Sigmoid colon (tissue), 7 donors: Measurements from ENCODE around the gene PRAC1. TPM values are rescaled to one million over a fixed set of nuclear protein-coding genes. Genes with fewer than 3 reads are reported as not detected.

Experiments
- DNase-seq: peaks from one replicate; pipeline ENCODE4 v3.0.0-alpha.2; 2019
- H3K27ac ChIP-seq, 4 donors: fragments of 200-600 bp; sonication (generic); one replicate each; pipeline ENCODE4 v1.5.1; 2016 to 2019; ENCODE audit warnings: mild to moderate bottlenecking in 1 of 4
- H3K27me3 ChIP-seq, 3 donors: fragments of 200-600 bp; sonication (generic); one replicate each; pipeline ENCODE4 v1.5.1; 2019; ENCODE audit warnings: mild to moderate bottlenecking in 1 of 3
- H3K36me3 ChIP-seq, 4 donors: fragments of 200-600 bp; sonication (generic); one replicate each; pipeline ENCODE4 v1.5.1; 2016 to 2019
- H3K4me1 ChIP-seq, 4 donors: fragments of 200-600 bp; sonication (generic); one replicate each; pipeline ENCODE4 v1.5.1; 2017 to 2019
- H3K4me3 ChIP-seq, 4 donors: fragments of 200-600 bp; sonication (generic); one replicate each; pipeline ENCODE4 v1.5.1; 2017 to 2019; ENCODE audit warnings: mild to moderate bottlenecking in 2 of 4, moderate library complexity in 1 of 4
- H3K9me3 ChIP-seq, 4 donors: fragments of 200-600 bp in 3 of 4; sonication (generic) in 3 of 4; one replicate each; pipeline versions ENCODE4 v1.5.1 to v1.6.1; 2013 to 2019
- CTCF ChIP-seq, 4 experiments: fragments of 450-650 bp in 3 of 4; fragments of 200-600 bp in 1 of 4; IDR thresholded peaks; one replicate each; pipeline ENCODE4 v1.5.1; 2016 to 2019; ENCODE audit warnings: antibody characterized with exemption in 4 of 4, mild to moderate bottlenecking in 3 of 4, moderate library complexity in 2 of 4
- EP300 ChIP-seq, 4 donors: sonication (generic); formaldehyde crosslinking; IDR thresholded peaks; one replicate each; pipeline ENCODE4 v1.6.1; 2017; ENCODE audit warnings: antibody characterized with exemption in 4 of 4
- POLR2A ChIP-seq, 2 donors: fragments of 450-650 bp; IDR thresholded peaks; one replicate each; pipeline ENCODE4 v1.6.1; 2016; ENCODE audit warnings: antibody characterized with exemption in 2 of 2, mild to moderate bottlenecking in 2 of 2, moderate library complexity in 2 of 2
- POLR2AphosphoS5 ChIP-seq, 4 donors: sonication (generic); formaldehyde crosslinking; IDR thresholded peaks; one replicate each; pipeline ENCODE4 v1.6.1; 2017; ENCODE audit warnings: antibody characterized with exemption in 4 of 4
- WGBS, 2 donors: extraction: QIAGEN DNeasy Blood & Tissue Kit; methylation state at CpG; one replicate each; pipeline ENCODE4 v1.1.7; 2013; 5-methylcytosine and 5-hydroxymethylcytosine counted together
- intact Hi-C: fragments of 100-400 bp; cut with DNase I; formaldehyde crosslinking; loops from one replicate; pipeline ENCODE4 v1.15.1; 2023
- polyA plus RNA-seq, 3 donors: library from polyadenylated mRNA; stranded (reverse); fragments of 200-250 nt; gene quantifications; one replicate each; pipeline ENCODE4 v1.2.3, GENCODE V29; 2013
- total RNA-seq, 4 donors: library from RNA; depleted of rRNA; stranded (reverse); fragments of >200 nt; gene quantifications; one replicate each; pipeline ENCODE4 v1.1.0, GENCODE V29; 2016
- donor health status: healthy with polysubstance abuse.
- donor health status: Bipolar disorder and iron deficiency.
- donor health status: healthy.

The PRAC1 gene
- total and polyA plus RNA-seq, 7 donors, result 9.1 to 572 (median 388) TPM; not detected in 2

- 25 to 65% methylated on average over 50 of the region's 50 CpGs for WGBS, 2 donors
- intact Hi-C loops, result no loop called here
- H3K27me3 ChIP-seq, result peaks cover 66 to 100% (median 96%) of the 10 kb centered on the region in 3 donors
- H3K27ac ChIP-seq, result no peak overlapping the region
- H3K4me1 ChIP-seq, result peaks cover 0 to 26% (median 23%) of the 10 kb centered on the region in 4 donors
- DNase-seq, result peak; percentile 53
- no peaks in the 10 kb centered on the region for H3K36me3 ChIP-seq
- no peaks in the 10 kb centered on the region for H3K9me3 ChIP-seq
- TF ChIP-seq CTCF (IDR thresholded peaks at IDR 0.05), result no peak
- no peak for TF ChIP-seq POLR2A (IDR thresholded peaks at IDR 0.05)
- TF ChIP-seq EP300 (IDR thresholded peaks at IDR 0.05), result no peak
- no peak for TF ChIP-seq POLR2AphosphoS5 (IDR thresholded peaks at IDR 0.05)
- H3K4me3 ChIP-seq, result no peak overlapping the region
These were observed 10.6 kb upstream of the PRAC1 start for GRCh38 chr17:48732688-48733629.

GRCh38 chr17:48731355-48731754 is 9.0 kb upstream of the PRAC1 start:
- intact Hi-C loops, result no loop called here
- H3K4me1 ChIP-seq, result peaks cover 0 to 26% (median 23%) of the 10 kb centered on the region in 4 donors
- no peak overlapping the region for H3K4me3 ChIP-seq
- H3K9me3 ChIP-seq, result no peaks in the 10 kb centered on the region
- no peak overlapping the region for H3K27ac ChIP-seq
- H3K36me3 ChIP-seq, result no peaks in the 10 kb centered on the region
- H3K27me3 ChIP-seq, result peaks cover 67 to 100% (median 96%) of the 10 kb centered on the region in 3 donors
- no peak for DNase-seq
- TF ChIP-seq POLR2AphosphoS5 (IDR thresholded peaks at IDR 0.05) (no peak), CTCF (IDR thresholded peaks at IDR 0.05) (no peak), EP300 (IDR thresholded peaks at IDR 0.05) (no peak), POLR2A (IDR thresholded peaks at IDR 0.05) (no peak)

- Histone ChIP-seq H3K4me1 (peaks cover 0 to 32% (median 26%) of the 10 kb centered on the region in 4 donors), H3K36me3 (no peaks in the 10 kb centered on the region), H3K27me3 (peaks cover 69 to 100% (median 96%) of the 10 kb centered on the region in 3 donors), H3K4me3 (no peak overlapping the region), H3K27ac (no peak overlapping the region), H3K9me3 (no peaks in the 10 kb centered on the region)
- intact Hi-C loops, result no loop called here
- TF ChIP-seq POLR2A (IDR thresholded peaks at IDR 0.05) (no peak), POLR2AphosphoS5 (IDR thresholded peaks at IDR 0.05) (no peak), CTCF (IDR thresholded peaks at IDR 0.05) (no peak), EP300 (IDR thresholded peaks at IDR 0.05) (no peak)
- no peak for DNase-seq
- 53 to 72% methylated on average over 3 of the region's 3 CpGs for WGBS, 2 donors
These were observed 7.9 kb upstream of the PRAC1 start for GRCh38 chr17:48730240-48730550.

- Histone ChIP-seq H3K36me3 (no peaks in the 10 kb centered on the region), H3K4me1 (peaks cover 0 to 38% (median 33%) of the 10 kb centered on the region in 4 donors), H3K4me3 (peak overlapping the region in 3 of 4 donors; percentile 24 to 30 (median 26)), H3K27ac (peak overlapping the region in 2 of 4 donors; percentile 40 to 59), H3K9me3 (no peaks in the 10 kb centered on the region), H3K27me3 (peaks cover 71 to 100% (median 96%) of the 10 kb centered on the region in 3 donors)
- intact Hi-C loops, result loop anchor here (5.0 kb wide), 2 partner anchors 107 to 263 kb away; no protein-coding TSS in a partner anchor
- TF ChIP-seq CTCF (IDR thresholded peaks at IDR 0.05) (no peak), POLR2AphosphoS5 (IDR thresholded peaks at IDR 0.05) (no peak), EP300 (IDR thresholded peaks at IDR 0.05) (no peak), POLR2A (IDR thresholded peaks at IDR 0.05) (no peak)
- WGBS, 2 donors, result 10 to 14% methylated on average over 19 of the region's 19 CpGs
- peak; percentile 56 for DNase-seq
These were observed 7.3 kb upstream of the PRAC1 start for GRCh38 chr17:48729335-48730239.
